ENCODE results near the gene RPL4. TPM values are rescaled to one million over a fixed set of nuclear protein-coding genes. Genes with fewer than 3 reads are reported as not detected.

The RPL4 gene
- total RNA-seq, 2 experiments from 2014 or later = 4,316 to 5,381 TPM

DNA sequence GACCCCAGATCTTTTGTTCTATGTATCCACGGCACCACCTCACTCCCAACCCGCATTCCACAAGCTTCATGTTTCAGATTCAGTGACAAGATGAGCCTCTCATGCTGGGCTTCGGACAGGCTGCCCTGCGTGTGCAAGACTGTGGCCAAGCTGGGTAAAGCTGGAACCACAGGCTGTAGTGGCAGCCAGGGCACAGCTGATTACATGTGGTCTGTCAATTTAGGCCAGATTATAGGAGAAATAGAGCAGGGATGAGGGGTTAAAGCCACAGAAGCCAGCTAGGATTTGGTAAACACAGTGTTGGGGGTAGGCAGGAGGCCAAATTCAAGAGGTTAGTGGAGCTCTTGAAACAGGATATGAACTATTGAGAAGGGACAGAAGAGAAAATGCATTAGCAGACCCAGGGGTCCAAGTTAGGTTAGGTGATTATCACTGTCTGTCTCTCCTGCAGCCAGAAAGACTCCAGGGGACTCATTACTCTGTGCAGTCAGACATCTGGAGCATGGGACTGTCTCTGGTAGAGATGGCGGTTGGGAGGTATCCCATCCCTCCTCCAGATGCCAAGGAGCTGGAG is 20.0 kb downstream of the RPL4 start:
- Histone ChIP-seq H2AFZ (ENCODE audit: low read length) (no peak overlapping the region), H3K9me3 (ENCODE audit: low read length) (no peaks in the 10 kb centered on the region), H3K9me2 (ENCODE audit: insufficient read depth, low read length) (no peaks in the 10 kb centered on the region), H4K20me1 (ENCODE audit: insufficient read depth, low read length) (no peaks in the 10 kb centered on the region), H3K4me1 (ENCODE audit: insufficient read depth, low read length, poor library complexity, severe bottlenecking) (no peaks in the 10 kb centered on the region), H3K79me2 (ENCODE audit: insufficient read depth, low read depth, low read length) (no peaks in the 10 kb centered on the region), H3K4me3 (ENCODE audit: low read depth, low read length, poor library complexity, severe bottlenecking) (no peak overlapping the region), H3K4me2 (ENCODE audit: low read length) (no peak overlapping the region), H3K36me3 (ENCODE audit: insufficient read depth, low read length) (peaks cover 83% of the 10 kb centered on the region), H3K27ac (ENCODE audit: low read depth, low read length, poor library complexity, severe bottlenecking) (no peak overlapping the region)
- BruUV-seq (replicated peaks) = no TSS peak
- intact Hi-C loops (cut with micrococcal nuclease; ENCODE audit: unreplicated experiment) = no loop called here
- ChIA-PET CTCF (ENCODE audit: unreplicated experiment) (no interaction called here), POLR2A (interaction anchor here (0.6 kb wide), 1 partner anchor 103 kb away, joined by 8 read pairs; no protein-coding TSS in a partner anchor)
- TF ChIP-seq EZH2phosphoT487 (IDR thresholded peaks at IDR 0.05; ENCODE audit: borderline replicate concordance, low read depth, low read length) = no peak
- TF ChIP-seq, protein P1, sequence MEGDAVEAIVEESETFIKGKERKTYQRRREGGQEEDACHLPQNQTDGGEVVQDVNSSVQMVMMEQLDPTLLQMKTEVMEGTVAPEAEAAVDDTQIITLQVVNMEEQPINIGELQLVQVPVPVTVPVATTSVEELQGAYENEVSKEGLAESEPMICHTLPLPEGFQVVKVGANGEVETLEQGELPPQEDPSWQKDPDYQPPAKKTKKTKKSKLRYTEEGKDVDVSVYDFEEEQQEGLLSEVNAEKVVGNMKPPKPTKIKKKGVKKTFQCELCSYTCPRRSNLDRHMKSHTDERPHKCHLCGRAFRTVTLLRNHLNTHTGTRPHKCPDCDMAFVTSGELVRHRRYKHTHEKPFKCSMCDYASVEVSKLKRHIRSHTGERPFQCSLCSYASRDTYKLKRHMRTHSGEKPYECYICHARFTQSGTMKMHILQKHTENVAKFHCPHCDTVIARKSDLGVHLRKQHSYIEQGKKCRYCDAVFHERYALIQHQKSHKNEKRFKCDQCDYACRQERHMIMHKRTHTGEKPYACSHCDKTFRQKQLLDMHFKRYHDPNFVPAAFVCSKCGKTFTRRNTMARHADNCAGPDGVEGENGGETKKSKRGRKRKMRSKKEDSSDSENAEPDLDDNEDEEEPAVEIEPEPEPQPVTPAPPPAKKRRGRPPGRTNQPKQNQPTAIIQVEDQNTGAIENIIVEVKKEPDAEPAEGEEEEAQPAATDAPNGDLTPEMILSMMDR (conservative IDR thresholded peaks at IDR 0.05; ENCODE audit: low read length) = no peak
- DNase-seq (ENCODE audit: low spot score) = no peak

DNA sequence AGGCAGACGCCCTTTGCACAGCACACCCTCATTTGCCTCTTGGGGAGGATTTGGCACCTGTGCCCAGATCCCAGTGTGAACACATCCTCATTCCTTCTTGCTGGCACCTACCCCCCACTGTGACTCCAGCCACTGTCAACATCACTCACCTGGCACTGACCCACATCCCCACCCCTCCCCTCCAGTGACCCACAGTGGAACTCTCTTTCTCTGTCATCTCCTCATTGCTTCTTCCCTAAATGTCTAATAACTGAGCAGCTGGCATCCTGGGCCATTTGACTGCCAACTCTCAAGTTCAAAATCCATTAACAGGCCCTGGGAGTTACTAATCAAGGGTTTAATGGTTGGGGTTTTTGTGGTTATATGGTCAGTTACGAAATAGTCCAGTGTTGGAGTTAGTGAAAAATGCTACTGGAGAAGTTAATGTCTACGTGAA is 21.5 kb downstream of the RPL4 start:
- no peak overlapping the region for H3K4me2 ChIP-seq (ENCODE audit: low read length)
- H3K4me3 ChIP-seq (ENCODE audit: low read depth, low read length, poor library complexity, severe bottlenecking) = no peak overlapping the region
- H2AFZ ChIP-seq (ENCODE audit: low read length) = no peak overlapping the region
- TF ChIP-seq, protein P1 (conservative IDR thresholded peaks at IDR 0.05; ENCODE audit: low read length) = no peak
- TF ChIP-seq EZH2phosphoT487 (IDR thresholded peaks at IDR 0.05; ENCODE audit: borderline replicate concordance, low read depth, low read length) = no peak
- H3K4me1 ChIP-seq (ENCODE audit: insufficient read depth, low read length, poor library complexity, severe bottlenecking) = no peaks in the 10 kb centered on the region
- H4K20me1 ChIP-seq (ENCODE audit: insufficient read depth, low read length) = no peaks in the 10 kb centered on the region
- H3K36me3 ChIP-seq (ENCODE audit: insufficient read depth, low read length) = peaks cover 69% of the 10 kb centered on the region
- intact Hi-C loops (cut with micrococcal nuclease; ENCODE audit: unreplicated experiment) = no loop called here
- H3K9me2 ChIP-seq (ENCODE audit: insufficient read depth, low read length) = no peaks in the 10 kb centered on the region
- H3K79me2 ChIP-seq (ENCODE audit: insufficient read depth, low read depth, low read length) = no peaks in the 10 kb centered on the region
- BruUV-seq (replicated peaks) = no TSS peak
- H3K27ac ChIP-seq (ENCODE audit: low read depth, low read length, poor library complexity, severe bottlenecking) = no peak overlapping the region
- ChIA-PET CTCF (ENCODE audit: unreplicated experiment) (no interaction called here), POLR2A (no interaction called here)
- H3K9me3 ChIP-seq (ENCODE audit: low read length) = no peaks in the 10 kb centered on the region
- DNase-seq (ENCODE audit: low spot score) = no peak

DNA sequence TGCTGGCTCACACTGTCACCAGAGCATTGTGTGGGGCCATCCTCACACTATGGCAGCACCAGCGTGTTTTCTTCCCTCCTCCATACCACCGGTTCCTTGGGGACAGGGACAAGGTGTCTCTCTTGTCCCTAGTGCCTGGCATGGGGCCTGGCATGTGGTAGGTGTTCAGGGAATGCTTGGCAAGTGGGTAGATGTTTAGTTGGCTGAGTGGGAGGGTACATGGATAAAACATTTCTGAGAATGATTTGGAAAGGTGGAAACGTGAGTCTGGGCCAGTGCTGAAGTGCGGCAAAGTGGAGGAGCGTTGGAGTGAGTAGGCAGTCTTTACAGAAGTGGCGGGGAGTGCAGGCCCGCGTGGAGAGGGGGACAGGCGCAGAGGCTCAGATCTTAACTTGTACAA is 22.1 kb downstream of the RPL4 start:
- no peak overlapping the region for H3K4me3 ChIP-seq (ENCODE audit: low read depth, low read length, poor library complexity, severe bottlenecking)
- no peak overlapping the region for H2AFZ ChIP-seq (ENCODE audit: low read length)
- H3K36me3 ChIP-seq (ENCODE audit: insufficient read depth, low read length) = peaks cover 63% of the 10 kb centered on the region
- no peaks in the 10 kb centered on the region for H3K79me2 ChIP-seq (ENCODE audit: insufficient read depth, low read depth, low read length)
- H3K4me1 ChIP-seq (ENCODE audit: insufficient read depth, low read length, poor library complexity, severe bottlenecking) = no peaks in the 10 kb centered on the region
- intact Hi-C loops (cut with micrococcal nuclease; ENCODE audit: unreplicated experiment) = no loop called here
- H3K9me3 ChIP-seq (ENCODE audit: low read length) = no peaks in the 10 kb centered on the region
- no peaks in the 10 kb centered on the region for H3K9me2 ChIP-seq (ENCODE audit: insufficient read depth, low read length)
- no peaks in the 10 kb centered on the region for H4K20me1 ChIP-seq (ENCODE audit: insufficient read depth, low read length)
- H3K4me2 ChIP-seq (ENCODE audit: low read length) = no peak overlapping the region
- TF ChIP-seq EZH2phosphoT487 (IDR thresholded peaks at IDR 0.05; ENCODE audit: borderline replicate concordance, low read depth, low read length) = no peak
- TF ChIP-seq, protein P1 (conservative IDR thresholded peaks at IDR 0.05; ENCODE audit: low read length) = no peak
- H3K27ac ChIP-seq (ENCODE audit: low read depth, low read length, poor library complexity, severe bottlenecking) = no peak overlapping the region
- POLR2A ChIA-PET = interaction anchor here (1.2 kb wide), 1 partner anchor 10 kb away, joined by 5 read pairs; no protein-coding TSS in a partner anchor
- CTCF ChIA-PET (ENCODE audit: unreplicated experiment) = no interaction called here
- no peak for DNase-seq (ENCODE audit: low spot score)
- BruUV-seq (replicated peaks) = no TSS peak
